LNCaP clone FGC (cell line): ENCODE results near the gene KLF1.
"Not testable (repeated sequence)": the region's sequence is repeated elsewhere in the genome, so short reads cannot be mapped to it uniquely, and the experiment has no call there.

Experiments
- DNase-seq: peaks from one replicate; pipeline ENCODE4 v3.0.0-alpha.2; 2011; ENCODE audit warnings: low read depth
- H3K4me3 ChIP-seq: 2 replicates; pipeline ENCODE4 v1.5.1; 2011; ENCODE audit warnings: mild to moderate bottlenecking, low read depth, low read length, control low read depth
- TF ChIP-seq, protein P1 (sequence below): IDR thresholded peaks from 2 replicates; pipeline ENCODE4 v1.5.1; 2012; ENCODE audit warnings: mild to moderate bottlenecking; ENCODE audit not compliant: control insufficient read depth, insufficient read depth; ENCODE audit errors: extremely low read depth

KLF1 gene

DNA sequence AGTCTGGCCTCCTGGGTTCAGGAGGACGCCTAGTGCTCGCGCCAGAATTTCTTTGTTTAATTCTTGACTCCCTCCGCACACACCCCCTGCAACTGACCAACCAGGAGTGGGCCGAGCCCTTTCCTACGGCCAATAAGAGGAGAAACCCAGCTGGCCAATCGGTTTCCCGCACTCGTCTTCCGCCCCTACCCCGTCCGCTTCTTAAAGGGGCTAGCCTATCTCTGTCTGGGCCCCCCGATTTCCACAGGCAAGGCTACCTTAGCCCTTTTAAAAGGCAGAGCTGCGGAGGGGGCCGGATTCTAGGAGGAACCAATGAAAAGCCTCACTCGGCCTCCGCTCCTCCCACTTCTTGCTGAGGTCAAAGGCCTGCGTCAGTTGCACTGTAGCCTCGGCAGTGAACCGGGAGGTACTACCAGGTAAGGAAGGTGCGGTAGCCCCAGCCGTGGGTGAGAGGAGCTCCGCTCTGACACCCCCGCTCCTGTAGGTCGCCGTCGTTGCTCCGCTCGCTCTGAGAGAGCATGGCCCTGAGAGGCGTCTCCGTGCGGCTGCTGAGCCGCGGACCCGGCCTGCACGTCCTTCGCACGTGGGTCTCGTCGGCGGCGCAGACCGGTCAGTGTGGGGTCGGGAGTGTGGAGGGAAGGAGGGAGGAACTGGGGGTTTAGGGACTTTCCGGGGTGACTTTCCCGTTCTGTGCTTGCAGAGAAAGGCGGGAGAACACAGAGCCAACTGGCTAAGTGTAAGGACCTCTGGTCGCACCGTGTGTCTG, 4.0 kb upstream of the KLF1 start, which contains the start of gene GCDH:
TSS of gene GCDH (plus strand) at position 374 of the 766 bp plus-strand sequence. CDS start at position 519, 145 bp downstream.
- H3K4me3 ChIP-seq: peak within 1 kb of the TSS; percentile 99
- TF ChIP-seq, protein P1, sequence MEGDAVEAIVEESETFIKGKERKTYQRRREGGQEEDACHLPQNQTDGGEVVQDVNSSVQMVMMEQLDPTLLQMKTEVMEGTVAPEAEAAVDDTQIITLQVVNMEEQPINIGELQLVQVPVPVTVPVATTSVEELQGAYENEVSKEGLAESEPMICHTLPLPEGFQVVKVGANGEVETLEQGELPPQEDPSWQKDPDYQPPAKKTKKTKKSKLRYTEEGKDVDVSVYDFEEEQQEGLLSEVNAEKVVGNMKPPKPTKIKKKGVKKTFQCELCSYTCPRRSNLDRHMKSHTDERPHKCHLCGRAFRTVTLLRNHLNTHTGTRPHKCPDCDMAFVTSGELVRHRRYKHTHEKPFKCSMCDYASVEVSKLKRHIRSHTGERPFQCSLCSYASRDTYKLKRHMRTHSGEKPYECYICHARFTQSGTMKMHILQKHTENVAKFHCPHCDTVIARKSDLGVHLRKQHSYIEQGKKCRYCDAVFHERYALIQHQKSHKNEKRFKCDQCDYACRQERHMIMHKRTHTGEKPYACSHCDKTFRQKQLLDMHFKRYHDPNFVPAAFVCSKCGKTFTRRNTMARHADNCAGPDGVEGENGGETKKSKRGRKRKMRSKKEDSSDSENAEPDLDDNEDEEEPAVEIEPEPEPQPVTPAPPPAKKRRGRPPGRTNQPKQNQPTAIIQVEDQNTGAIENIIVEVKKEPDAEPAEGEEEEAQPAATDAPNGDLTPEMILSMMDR: no peak

DNA sequence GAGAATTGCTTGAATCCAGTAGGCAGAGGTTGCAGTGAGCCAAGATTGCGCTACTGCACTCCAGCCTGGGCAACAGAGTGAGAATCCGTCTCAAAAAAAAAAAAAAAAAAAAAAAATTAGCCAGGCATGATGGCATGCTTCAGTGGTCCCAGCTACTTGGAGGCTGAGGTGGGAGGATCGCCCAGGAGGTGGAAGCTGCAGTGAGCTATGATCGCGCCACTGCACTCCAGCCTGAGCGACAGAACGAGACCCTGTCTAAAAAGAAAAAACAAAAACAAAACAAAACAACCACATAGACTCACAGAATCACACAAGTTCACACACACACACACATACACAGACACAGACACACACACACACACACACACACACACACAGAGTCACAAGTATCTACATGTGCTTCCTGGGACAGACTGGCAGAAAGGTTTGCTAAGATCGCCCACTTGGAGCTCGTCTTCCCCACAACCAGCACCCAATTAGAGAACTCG, 3.3 kb upstream of the KLF1 start:
- peak overlapping the region; percentile 99 for H3K4me3 ChIP-seq
- DNase-seq: not testable (repeated sequence)

More for the DNA sequence above, 4.0 kb upstream of the KLF1 start, which contains the start of gene GCDH:
- peak; percentile 98 for DNase-seq

DNA sequence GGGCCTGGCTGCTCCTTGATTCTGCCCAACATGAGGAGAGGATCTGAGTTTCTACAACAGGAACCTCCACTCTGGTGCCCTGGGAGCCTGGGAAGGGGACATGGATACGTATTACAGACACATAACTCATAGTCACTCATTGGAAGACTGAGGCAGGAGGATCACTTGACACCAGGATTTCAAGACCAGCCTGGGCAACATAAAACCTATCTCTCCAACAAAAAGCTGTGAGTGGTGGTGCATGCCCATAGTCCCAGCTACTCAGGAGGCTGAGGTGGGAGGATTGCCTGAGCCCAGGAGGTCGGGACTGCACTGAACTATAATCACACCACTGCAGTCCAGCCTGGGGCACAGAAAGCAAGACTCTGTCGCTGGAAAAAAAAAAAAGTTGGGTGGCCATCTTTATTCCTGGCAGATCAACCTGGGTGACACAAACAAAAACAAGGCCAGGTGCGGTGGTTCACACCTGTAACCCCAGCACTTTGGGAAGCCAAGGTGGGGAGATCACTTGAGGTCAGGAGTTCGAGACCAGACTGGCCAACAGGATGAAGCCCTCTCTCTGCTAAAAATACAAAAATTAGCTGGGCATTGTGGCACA, 1.1 kb upstream of the KLF1 start:
- TF ChIP-seq, protein P1: no peak
- H3K4me3 ChIP-seq: no peak overlapping the region
- DNase-seq: no peak

DNA sequence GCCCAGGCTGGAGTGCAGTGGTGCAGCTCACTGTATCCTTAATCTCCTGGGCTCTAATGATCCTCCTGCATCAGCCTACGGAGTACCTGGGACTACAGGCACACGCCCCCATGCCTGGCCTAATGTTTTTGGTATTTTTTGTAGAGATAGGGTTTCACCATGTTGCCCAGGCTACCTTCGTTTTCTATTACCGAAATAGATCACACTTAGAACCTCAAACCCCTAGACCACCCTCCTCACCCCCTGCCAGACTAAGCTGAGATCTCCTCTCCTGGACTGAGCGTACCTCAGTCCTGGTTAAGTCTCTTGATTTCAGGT, 391 bp downstream of the KLF1 start:
- TF ChIP-seq, protein P1: no peak
- H3K4me3 ChIP-seq: no peak overlapping the region
- DNase-seq: no peak

DNA sequence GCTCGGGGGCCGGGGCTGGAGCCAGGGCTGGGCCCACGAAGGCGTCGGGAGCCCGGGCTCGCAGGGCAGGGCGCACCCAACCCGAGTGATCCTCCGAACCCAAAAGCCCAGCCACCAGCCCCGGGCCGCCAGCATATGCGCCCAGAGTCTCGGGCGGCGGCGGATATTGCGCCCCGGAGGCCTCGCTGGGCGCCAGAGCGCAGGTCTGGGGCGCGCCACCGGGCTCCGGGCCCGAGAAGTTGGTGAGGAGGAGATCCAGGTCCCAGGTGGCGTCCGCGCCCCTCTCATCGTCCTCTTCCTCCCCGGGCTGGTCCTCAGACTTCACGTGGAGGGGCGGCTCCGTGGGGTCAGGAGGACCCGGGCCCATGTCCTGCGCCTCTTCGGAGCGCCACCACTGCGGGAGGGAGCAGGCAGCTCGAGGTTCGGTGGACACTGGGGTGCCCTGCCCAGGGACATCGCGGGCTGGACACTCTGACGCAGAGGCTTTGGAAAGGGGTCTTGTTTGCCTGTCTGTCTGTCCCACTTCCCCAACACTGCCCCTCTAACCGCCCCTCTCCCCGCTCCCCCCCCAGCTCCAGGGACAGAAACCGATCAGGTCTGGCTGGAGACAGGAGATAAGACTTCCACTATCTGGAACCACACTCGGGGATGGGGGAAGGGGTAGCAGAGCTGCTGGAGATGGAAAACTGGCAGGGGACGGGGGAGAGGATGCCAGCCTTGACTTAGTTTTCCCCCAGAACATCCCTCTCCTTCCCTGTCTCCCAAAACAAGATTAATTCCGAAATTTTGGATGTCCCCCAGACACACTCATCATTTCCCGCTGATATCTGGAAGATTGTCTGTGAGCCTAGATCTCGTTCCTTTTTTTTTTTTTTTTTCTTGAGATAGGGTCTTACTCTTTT, 1.0 kb downstream of the KLF1 start:
- DNase-seq: no peak
- H3K4me3 ChIP-seq: peak overlapping the region; percentile 51
- TF ChIP-seq, protein P1: no peak

DNA sequence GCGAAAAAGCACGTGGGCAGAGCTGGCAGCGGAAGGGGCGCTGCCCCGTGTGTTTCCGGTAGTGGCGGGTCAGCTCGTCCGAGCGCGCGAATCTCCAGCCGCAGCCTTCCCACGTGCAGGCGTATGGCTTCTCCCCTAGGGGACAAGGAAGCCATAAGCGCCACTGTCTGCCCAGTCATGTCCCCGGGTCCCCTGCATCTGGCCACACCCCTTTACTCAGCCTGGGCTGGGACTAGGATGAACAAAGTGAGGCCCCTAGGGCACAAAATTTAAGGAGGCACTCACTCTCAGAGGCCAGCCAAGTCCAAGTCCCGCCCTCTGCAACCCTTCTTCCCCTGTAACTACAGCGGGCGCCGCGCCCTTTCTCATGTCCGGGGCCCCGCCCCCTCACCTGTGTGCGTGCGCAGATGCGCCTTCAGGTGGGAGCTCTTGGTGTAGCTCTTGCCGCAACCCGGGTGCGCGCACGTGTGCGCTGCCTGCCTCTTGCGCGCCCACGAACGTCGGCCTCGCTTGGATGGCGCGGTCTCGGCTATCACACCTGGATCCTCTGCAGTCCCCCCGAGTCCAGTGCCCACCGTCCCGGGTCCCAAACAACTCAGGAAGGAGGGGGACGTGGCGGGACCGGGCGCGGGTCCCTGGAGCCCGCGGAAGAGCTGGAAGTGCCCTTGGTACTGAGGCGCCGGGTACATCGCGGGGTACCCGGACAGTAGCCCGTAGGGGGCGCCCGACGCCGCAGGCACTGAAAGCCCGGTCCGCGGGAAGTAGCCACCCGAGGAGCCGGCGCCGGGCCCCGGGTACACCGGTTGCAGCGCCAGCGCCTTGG, 1.9 kb downstream of the KLF1 start:
- peak overlapping the region; percentile 51 for H3K4me3 ChIP-seq
- TF ChIP-seq, protein P1: peak; percentile 58
- DNase-seq: peak; percentile 79
